GM19043 (cell line): ENCODE results near the gene PLA2G15.

ENCODE experiments used
- ATAC-seq: cut with Tn5 transposase; IDR thresholded peaks from one replicate; pipeline ENCODE4 v1.9.1; 2021; ENCODE audit warnings: low read depth; ENCODE audit not compliant: unreplicated experiment

The PLA2G15 gene

DNA sequence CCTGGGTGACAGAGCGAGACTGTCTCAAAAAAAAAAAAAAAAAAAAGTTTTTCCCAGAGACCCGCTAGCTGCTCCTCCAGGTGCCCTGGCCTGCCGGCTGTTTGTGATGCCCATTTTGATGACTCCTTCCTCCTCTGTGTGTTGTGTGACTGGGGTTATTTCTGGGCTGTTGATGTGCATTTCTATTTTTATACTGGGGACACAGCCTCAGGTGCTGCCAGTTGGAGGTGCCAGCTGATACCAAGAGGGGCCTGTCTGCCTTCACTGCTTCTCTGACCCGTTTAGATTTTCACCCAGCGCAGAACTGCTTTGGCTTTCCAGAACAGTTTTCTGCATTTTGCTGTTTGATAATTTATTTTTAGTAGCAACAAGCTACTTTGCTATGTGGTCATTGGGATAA, 6.7 kb downstream of the PLA2G15 start:
- no peak for ATAC-seq

DNA sequence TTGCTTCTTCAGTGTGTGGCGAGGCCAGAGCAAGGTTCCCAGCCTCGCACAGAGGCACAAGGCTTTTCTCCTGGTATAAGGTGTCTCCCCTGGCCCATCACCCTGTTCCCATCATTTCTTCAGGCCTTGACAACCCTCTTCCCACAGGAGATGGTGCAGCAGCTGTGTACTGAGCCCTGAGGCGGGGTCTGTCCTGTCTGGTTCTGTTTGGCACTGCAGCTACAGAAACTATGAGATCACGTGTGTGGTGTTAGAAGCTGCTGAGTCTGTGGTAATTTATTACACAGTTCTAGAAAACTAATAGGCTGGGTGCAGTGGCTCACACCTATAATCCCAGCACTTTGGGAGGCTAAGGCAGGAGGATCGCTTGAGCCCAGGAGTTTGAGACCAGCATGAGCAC, 7.2 kb downstream of the PLA2G15 start:
- no peak for ATAC-seq

DNA sequence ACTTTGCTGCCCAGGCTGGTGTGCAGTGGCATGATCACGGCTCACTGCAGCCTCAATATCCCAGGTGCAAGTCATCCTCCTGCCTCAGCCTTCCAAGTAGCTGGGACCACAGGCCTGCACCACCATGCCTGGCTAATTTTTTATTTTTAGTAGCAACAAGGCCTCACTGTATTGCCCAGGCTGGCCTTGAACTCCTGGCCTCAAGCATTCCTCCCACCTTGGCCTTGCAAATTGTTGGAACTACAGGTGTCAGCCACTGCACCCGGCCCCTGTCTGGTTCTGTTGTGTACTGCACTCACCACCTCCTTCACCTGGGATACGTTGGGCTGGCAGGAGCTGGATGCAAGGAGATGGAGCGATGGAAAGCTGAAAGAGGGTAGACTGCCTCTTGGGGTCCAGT, 8.5 kb downstream of the PLA2G15 start:
- no peak for ATAC-seq

DNA sequence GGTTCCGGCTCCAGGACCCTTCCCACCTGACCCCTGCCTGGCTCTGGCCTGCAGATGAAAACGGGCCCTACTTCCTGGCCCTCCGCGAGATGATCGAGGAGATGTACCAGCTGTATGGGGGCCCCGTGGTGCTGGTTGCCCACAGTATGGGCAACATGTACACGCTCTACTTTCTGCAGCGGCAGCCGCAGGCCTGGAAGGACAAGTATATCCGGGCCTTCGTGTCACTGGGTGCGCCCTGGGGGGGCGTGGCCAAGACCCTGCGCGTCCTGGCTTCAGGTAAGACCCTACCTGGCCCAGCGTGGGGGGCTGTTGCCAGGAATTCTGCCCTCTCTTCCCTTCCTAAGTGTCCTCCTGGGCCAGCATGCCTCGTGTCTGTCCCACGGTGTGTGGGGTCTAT, 10.5 kb downstream of the PLA2G15 start:
- ATAC-seq, result no peak

DNA sequence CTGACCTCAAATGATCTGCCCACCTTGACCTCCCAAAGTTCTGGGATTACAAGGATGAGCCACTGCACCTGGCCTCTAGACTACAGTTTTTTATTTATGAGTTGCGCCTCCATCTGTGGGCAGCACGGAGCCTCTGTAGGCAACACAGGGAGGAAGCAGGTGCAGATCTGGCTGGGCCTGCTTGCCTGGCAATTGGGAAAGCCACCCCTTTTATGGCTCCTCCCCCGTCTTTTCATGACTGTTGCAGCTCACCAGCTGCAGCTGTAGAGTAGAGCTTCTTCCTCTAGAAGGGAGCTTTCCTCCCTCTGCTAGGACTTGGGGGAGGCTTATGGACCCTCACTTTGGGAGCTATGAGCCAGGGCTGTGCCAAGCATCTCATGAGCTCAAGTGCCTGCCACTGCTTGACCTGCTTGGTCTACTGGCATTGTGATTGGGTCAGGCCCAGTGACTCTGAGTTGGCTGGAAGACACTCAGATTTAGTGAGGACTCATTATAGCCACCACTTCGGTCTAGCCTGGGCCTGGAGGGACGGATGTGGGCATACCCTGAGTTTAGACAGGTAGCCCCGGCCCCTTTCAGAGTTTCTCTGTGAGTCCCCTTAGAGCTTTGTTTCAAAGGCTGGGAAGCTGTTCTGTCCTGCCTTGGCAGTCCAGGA, 12.2 kb downstream of the PLA2G15 start:
- no peak for ATAC-seq

DNA sequence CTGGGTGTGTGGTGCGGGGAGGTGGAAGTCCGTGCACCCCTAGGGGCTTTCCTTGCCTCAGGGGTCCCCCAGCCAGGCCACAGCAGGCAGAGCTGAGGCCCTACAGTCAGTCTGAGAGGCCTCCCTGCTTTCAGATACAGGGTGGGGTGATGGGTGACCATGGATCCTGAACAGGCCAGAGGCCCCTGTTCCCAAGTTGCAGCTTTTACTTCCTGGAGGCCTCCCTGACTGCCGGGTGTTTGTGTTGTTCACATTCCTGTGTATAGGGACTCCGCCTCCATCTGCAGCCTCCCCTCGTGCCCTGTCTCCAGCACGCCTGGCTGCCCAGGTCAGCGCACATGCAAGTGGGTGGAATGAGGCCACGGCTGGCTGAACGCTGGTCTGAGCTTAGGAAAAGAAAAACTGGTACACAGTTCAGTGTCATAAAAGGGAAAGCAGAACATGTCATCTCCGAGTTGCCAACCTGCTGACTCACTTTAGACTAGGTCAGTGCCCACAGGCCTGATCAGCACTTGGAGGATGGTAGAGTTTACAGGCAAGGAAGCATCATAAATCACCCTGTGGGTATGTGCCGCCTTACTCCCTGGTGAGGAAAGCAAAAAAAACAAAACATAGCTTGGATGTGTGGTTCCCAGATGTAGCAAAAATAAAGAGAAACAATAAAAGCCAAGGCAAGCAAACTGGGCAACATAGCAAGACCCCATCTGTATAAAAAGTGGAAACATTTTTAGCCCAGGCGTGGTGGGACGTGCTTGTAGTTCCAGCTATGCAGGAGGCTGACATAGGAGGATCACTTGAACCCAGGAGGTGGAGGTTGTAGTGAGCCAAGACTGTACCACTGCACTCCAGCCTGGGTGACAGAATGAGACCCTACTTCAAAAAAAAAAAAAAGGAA, 13.0 kb downstream of the PLA2G15 start:
- no peak for ATAC-seq

DNA sequence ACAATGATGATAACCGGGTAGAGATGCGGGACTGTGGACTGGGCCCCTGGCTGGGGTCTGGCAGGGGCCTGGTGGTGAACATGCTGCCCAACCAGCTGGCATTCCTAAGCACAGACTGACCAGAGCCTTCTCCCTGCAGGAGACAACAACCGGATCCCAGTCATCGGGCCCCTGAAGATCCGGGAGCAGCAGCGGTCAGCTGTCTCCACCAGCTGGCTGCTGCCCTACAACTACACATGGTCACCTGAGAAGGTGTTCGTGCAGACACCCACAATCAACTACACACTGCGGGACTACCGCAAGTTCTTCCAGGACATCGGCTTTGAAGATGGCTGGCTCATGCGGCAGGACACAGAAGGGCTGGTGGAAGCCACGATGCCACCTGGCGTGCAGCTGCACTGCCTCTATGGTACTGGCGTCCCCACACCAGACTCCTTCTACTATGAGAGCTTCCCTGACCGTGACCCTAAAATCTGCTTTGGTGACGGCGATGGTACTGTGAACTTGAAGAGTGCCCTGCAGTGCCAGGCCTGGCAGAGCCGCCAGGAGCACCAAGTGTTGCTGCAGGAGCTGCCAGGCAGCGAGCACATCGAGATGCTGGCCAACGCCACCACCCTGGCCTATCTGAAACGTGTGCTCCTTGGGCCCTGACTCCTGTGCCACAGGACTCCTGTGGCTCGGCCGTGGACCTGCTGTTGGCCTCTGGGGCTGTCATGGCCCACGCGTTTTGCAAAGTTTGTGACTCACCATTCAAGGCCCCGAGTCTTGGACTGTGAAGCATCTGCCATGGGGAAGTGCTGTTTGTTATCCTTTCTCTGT, 14.0 kb downstream of the PLA2G15 start:
- ATAC-seq, result no peak

DNA sequence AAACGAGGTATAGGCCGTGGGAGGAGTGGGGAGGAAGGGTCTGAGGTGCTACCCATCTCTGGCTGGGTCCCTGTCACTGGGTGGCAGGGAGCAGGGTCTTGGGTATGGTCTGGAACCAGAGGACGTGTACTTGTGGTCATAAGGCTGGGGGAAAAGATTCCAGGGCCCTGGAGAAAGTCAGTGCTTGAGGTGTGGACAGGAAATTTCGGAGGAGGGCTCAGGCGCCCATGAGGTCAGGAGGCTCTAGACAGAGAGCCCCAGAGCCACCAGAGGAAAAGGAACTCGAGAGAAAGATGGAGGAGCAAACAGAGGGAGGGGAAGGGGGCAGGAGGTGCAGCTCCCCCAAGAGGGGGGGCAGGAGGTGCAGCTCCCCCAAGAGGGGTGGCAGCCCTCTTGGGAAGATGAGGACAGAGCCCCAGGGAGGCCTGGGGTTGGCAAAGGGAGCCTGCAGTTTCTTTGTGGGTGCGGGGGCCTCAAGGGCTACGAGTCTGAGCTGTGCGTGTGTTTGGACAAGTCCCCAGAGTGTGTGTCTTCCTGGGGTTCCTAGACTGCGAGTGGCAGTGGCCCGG, 18.5 kb downstream of the PLA2G15 start:
- ATAC-seq, result no peak

DNA sequence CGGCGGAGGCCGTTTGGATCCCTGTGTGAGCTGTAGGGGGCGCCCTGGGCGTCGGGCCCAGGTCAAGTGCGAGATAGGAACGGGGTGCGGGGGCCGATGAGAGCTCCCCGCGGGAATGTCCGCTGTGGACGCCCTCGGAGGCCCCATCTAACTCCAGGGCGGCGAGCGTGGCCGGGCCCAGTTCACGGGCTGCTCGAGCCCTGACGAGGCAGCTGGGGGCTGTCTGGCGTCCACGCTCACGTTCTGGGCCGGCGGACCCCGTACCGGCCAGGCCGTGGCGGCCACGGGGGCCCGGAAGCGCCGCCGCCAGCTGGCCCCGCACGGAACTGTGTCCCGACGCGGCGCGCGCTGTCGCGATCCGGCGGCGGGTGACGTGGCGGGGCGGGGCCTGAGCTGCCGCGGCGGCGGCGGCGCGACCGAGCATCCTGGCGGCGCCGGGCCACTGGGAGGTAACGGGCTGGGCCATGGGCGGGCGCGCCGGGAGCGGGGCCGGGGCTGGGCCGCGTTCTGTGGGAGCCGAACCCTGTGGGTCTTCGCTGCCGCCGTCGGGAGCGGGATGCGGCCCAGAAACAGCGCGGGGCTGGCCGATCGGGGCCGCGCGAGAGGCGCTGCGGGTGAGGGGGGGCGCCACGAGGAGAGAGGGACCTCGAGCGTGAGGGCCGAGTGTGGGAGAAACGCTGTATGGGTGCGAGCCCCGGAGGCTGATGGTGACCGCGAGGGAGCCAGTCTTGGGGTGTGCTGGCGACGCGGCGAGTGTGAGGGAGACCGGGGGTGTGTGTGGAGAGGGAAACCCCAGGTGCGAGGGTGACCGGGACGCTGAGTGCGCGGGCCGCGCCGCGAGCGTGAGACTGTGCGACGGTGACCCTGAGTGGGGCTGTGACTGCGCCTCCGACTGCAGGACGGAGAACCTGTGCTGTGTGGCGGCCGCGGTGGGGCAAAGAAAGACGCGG, 19.2 kb downstream of the PLA2G15 start, which contains the start of gene SLC7A6:
TSS of gene SLC7A6 (plus strand) at position 399 of the 950 bp plus-strand sequence. CDS start 10,201 bp downstream, outside the sequence.
- ATAC-seq, result peak; percentile 48

DNA sequence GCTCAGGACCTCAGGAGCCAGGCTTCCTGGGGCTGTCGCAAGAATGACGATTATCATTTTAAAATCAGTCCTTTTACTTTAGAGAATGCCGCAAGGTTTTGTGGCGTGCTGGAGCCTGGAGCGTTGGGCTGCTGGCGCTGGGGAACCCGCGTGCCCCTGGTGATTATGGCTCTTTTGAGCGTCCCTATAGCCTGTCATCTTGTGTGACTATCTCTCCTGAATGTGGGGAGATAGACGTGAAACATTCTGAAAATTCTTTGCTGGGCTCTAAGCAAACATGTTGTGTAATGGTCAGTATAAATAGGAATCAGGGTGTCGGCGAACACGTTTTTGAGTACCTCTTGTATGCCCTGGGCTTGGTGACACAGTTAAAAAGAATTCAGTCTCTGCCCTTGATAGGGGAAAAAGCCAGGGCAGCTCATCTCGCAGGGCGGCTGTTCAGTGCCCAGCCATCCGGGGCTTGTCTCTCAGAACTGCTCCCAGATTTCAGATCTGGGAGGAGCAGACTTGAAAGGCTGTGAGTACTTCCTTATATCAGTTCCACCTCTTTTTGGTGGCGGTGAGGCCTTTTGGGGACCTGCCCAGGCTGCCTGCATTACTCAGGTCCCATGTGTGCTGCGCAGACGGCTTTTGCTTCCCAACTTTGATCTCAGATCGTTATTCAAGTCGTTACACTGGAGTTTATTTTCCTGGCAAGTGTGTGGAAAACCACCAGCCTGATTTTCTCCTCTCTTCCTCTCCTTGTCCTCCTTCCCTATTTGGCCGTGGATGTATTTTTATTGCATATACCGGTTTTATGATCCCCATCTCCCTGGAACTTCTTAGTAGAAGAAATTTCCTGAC, 20.1 kb downstream of the PLA2G15 start:
- peak; percentile 4 for ATAC-seq

DNA sequence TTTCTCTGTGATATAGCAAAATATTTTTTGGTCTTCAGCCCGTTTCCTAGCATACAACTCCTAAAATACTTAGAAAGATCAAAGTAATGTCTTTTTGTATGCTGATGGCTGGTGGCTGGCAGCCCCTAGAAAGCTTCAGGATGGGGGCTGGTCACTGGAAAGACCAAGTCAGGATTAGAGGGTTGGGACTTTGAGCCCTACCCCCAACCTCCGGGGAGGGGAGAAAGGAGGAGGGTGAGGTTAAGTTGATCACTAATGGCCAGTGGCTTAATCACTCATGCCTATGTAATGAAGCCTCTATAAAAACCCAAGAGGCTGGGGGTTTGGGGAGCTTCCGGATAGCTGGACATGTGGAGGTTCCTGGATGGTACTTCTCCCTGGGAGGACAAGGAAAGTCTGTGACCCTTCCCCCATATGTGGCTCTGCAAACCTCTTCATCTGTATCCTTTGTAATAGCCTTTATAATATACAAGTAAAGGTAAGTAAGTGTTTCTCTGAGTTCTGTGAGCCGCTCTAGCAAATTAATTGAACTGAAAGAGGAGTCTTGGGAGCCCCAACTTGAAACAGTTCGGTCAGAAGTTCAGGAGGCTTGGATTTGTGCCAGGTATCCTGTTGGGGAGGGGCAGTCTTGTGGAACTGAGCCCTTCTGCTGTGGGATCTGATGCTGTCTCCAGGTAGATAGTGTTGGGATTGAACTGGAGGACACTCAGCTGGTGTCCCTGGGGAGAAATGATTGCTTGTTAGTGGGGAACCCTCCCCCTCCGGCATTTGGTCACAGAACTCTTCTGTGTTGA, 22.6 kb downstream of the PLA2G15 start:
- no peak for ATAC-seq

DNA sequence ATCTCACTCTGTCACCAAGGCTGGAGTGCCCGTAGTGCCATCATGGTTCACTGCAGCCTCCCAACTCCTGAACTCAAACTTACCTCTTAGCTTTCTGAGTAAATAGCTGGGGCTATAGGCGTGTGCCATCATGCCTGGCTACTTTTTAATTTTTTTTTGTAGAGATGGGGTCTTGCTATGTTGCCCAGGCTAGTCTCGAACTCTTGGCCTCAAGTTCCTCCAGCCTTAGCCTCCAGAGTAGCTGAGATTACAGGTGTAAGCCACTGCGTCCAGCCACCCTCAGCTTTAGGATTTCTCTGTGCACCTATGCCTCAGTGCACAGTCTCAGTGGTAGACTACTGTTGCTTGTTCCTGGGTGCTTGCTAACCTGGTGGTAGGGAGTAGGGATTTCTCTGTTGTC, 24.6 kb downstream of the PLA2G15 start:
- ATAC-seq, result no peak

DNA sequence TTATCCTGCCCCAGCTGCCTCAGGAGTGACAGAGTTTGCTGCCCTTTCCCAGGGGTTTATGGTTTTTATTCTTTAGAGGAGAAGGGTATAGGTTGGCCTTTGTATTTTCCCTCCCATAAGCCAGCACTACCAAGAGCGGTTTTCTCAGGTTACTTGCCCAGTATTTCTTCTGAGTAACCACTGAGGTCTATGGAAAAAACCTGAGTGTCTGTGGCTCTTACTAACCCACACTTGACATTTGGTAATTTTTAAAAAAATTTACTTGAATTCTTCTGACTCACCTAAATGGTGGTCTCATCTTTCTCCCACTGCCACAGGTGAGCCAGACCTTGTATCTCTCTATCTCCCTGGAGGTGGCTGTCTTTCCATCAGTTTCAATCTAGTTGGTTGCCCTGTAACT, 25.2 kb downstream of the PLA2G15 start:
- no peak for ATAC-seq

DNA sequence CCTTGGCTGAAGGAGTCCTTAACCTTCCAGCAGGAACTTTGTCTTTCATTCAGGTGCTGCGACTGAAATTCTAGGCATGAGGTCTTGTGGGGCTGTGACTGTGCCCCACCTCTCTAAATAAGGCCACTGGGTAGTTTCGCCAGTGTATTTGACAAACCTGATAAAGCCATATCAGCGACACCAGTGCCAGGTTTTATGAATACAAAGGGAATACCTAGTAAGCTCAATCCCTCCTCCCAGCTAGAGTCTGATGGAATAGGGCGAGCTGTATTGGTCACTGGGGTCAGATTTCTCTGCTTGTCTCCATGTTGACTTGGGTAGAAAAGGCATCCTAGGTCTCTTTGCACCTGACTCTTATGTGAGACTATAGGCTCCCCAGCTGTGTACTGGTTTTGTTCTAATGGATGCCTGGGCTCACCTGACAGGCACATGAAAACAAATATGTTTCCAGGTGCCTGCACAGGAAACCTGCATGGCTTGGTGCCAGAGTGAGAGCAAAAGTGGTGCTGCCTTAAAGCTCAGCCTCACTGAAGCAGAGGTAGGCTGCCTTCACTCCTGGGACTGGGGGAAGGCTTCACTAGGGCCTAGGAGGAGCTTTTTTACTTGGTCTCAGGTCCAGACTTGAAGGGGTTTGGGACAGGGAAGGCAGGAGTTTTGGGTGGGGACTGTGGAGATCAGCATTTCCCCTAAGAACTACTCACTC, 27.5 kb downstream of the PLA2G15 start:
- ATAC-seq, result no peak

DNA sequence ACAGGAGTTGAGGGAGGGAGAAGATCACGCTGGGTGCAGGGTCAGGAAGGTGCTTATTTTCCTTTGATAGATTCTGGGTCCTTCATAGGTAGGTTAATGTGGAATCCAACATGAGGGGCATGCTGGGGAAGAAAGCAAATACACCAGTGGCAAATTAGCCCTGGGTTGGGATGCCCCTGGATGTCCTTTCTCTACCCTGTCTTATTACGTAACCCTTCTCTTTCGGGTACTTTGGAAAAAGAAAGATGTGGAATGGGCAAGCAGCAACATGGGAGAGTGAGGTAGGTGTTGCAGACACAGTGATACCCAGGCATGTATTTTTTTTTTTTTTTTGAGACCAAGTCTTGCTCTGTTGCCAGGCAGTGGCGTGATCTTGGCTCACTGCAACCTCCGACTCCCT, 28.3 kb downstream of the PLA2G15 start:
- ATAC-seq, result no peak

DNA sequence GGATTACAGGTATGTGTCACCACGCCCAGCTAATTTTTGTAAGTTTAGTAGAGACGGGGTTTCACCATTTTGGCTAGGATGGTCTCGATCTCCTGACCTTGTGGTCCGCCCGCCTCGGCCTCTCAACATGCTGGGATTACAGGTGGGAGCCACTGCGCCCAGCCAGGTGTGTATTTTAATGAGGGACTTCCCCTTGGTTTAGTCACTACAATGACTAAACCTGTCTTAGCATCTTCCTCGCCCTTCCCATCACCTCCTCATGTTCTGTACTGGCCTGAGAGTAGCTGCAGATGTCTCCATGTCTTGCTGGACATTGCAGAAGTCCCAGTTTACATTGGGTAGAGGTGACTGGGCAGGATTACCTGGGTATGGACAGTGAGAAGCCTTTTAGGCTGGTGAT, 28.7 kb downstream of the PLA2G15 start:
- ATAC-seq, result no peak

DNA sequence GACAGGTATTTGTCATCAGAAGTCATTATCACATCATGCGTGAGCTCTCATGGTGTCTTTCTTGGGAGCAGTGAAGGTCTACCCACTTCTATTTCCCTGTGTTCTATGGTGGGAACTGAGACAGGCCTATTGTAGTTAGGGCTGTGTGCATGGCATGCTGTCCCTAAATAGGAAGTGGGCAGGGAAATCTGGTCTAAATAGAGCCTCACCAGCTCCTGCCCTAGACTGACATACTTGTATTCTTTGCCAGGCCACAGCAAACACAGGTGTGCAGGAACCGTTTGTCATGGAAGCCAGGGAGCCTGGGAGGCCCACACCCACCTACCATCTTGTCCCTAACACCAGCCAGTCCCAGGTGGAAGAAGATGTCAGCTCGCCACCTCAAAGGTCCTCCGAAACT, 29.3 kb downstream of the PLA2G15 start:
- no peak for ATAC-seq
